K562 (cell line): Measurements from ENCODE around the gene ILK. TPM values are rescaled to one million over a fixed set of nuclear protein-coding genes. Genes with fewer than 3 reads are reported as not detected.

Source experiments
- BMI1 ChIP-seq: fragments of 150-350 bp; IDR thresholded peaks from 2 replicates; pipeline ENCODE4 v1.6.1; 2014; ENCODE audit warnings: low read length
- CHCHD3 ChIP-seq: fragments of 250-450 bp; sonication (Bioruptor Pico); IDR thresholded peaks from 2 replicates; pipeline ENCODE4 v2.1.2; 2022; ENCODE audit warnings: mild to moderate bottlenecking
- IFI16 ChIP-seq: fragments of 250-450 bp; sonication (Bioruptor Pico); IDR thresholded peaks from 2 replicates; pipeline ENCODE4 v2.1.2; 2022; ENCODE audit warnings: mild to moderate bottlenecking, inconsistent platforms
- VEZF1 ChIP-seq: fragments of 200-800 bp; sonication (Bioruptor generic); IDR thresholded peaks from 2 replicates; pipeline ENCODE4 v1.6.1; 2017; ENCODE audit warnings: missing genetic modification characterization, missing compliant biosample characterization
- polyA plus RNA-seq, 8 experiments: library from polyadenylated mRNA; depleted of rRNA in 4 of 8; stranded (reverse) in 5 of 8; unstranded in 3 of 8; fragments of >200 nt; fragmentation: Nextera tagmentation in 2 of 8; fragmentation: Illumina TruSeq in 1 of 8; extraction: Ambion mirVana in 2 of 8; extraction: Trizol in 1 of 8; gene quantifications; 2 replicates each; pipeline versions ENCODE4 v1.2.1 to v1.2.3, GENCODE V29; 2011 to 2014; ENCODE audit warnings: inconsistent platforms in 1 of 8, missing spikeins in 1 of 8
- total RNA-seq, 7 experiments: library from RNA; depleted of rRNA in 6 of 7; stranded (reverse); fragments of >200 nt in 6 of 7; fragmentation: Illumina TruSeq in 2 of 7; extraction: Trizol in 2 of 7; gene quantifications; 2 replicates each; pipeline versions ENCODE4 v1.2.1 to v1.2.3, GENCODE V29; 2011 to 2021; ENCODE audit warnings: low replicate concordance in 1 of 7
- TF ChIP-seq, protein P1 (sequence below), 2 experiments: fragments of 450-650 bp; formaldehyde crosslinking in 1 of 2; IDR thresholded peaks; 2 replicates each; pipeline versions ENCODE4 v1.4.0 to v1.6.1; 2014 to 2020; ENCODE audit warnings: mild to moderate bottlenecking in 2 of 2, borderline replicate concordance in 1 of 2, low read depth in 1 of 2
- TF ChIP-seq, protein P2 (sequence below): fragments of 200-800 bp; sonication (Bioruptor generic); IDR thresholded peaks from 2 replicates; pipeline ENCODE4 v1.6.1; 2016; ENCODE audit warnings: missing genetic modification characterization, missing compliant biosample characterization
- TF ChIP-seq, protein P3 (sequence below): fragments of 450-650 bp; formaldehyde crosslinking; IDR thresholded peaks from 2 replicates; pipeline ENCODE4 v1.4.0; 2020; ENCODE audit warnings: mild to moderate bottlenecking, moderate library complexity
- TF ChIP-seq, protein P4 (sequence below): conservative IDR thresholded peaks from 2 replicates; pipeline ENCODE4 v1.6.1; 2011; ENCODE audit warnings: low read depth, mild to moderate bottlenecking, low read length; ENCODE audit not compliant: control insufficient read depth

The ILK gene
- total and polyA plus RNA-seq, 9 of the 15 experiments (the other 6 are each of a cell fraction or from before 2014, with no cell fraction given) = 43.3 to 95.9 (median 58.9) TPM

DNA sequence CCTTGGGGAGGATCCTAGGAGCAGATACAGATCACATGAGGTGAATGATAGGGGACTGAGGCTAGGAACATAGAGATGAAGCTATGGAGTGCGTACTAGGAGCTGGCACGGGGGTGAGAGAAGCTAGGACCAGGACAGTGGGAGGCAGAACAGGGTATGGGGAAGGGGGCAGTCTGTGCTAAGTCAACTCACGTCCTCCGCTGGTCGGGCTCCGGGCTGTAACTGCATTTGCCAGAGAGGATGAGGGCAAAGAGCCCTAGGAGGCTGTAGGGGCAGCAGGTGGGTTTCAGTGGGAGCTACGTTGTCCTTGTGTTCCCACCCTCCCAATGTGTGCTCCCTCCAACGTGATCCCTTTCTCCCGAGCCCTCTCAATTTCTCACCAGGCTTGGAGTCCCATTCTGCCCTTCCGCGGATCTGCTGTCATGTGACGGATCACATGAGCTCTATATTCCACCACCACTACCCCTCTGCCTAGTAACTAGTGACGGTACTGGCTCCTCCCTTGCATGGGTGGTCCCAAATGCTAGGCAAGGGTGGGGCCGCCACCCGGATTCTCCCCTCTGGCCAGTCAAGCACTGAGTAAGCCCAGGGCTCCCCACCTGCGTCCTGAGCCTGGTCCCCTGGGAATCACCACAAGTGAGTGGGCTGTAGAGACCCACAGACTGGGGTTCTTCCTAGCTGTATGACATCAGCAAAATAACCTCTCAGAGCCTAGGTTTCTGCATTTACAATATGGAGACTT is 15.6 kb downstream of the ILK start, which contains the start of gene TPP1 (continued):
- TF ChIP-seq, protein P1, sequence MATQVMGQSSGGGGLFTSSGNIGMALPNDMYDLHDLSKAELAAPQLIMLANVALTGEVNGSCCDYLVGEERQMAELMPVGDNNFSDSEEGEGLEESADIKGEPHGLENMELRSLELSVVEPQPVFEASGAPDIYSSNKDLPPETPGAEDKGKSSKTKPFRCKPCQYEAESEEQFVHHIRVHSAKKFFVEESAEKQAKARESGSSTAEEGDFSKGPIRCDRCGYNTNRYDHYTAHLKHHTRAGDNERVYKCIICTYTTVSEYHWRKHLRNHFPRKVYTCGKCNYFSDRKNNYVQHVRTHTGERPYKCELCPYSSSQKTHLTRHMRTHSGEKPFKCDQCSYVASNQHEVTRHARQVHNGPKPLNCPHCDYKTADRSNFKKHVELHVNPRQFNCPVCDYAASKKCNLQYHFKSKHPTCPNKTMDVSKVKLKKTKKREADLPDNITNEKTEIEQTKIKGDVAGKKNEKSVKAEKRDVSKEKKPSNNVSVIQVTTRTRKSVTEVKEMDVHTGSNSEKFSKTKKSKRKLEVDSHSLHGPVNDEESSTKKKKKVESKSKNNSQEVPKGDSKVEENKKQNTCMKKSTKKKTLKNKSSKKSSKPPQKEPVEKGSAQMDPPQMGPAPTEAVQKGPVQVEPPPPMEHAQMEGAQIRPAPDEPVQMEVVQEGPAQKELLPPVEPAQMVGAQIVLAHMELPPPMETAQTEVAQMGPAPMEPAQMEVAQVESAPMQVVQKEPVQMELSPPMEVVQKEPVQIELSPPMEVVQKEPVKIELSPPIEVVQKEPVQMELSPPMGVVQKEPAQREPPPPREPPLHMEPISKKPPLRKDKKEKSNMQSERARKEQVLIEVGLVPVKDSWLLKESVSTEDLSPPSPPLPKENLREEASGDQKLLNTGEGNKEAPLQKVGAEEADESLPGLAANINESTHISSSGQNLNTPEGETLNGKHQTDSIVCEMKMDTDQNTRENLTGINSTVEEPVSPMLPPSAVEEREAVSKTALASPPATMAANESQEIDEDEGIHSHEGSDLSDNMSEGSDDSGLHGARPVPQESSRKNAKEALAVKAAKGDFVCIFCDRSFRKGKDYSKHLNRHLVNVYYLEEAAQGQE (IDR thresholded peaks at IDR 0.05; ENCODE audit: borderline replicate concordance) = peak; percentile 96
- TF ChIP-seq, protein P1 (CRISPR knock-in tag; IDR thresholded peaks at IDR 0.05; ENCODE audit: low read depth) = no peak
- TF ChIP-seq, protein P2, sequence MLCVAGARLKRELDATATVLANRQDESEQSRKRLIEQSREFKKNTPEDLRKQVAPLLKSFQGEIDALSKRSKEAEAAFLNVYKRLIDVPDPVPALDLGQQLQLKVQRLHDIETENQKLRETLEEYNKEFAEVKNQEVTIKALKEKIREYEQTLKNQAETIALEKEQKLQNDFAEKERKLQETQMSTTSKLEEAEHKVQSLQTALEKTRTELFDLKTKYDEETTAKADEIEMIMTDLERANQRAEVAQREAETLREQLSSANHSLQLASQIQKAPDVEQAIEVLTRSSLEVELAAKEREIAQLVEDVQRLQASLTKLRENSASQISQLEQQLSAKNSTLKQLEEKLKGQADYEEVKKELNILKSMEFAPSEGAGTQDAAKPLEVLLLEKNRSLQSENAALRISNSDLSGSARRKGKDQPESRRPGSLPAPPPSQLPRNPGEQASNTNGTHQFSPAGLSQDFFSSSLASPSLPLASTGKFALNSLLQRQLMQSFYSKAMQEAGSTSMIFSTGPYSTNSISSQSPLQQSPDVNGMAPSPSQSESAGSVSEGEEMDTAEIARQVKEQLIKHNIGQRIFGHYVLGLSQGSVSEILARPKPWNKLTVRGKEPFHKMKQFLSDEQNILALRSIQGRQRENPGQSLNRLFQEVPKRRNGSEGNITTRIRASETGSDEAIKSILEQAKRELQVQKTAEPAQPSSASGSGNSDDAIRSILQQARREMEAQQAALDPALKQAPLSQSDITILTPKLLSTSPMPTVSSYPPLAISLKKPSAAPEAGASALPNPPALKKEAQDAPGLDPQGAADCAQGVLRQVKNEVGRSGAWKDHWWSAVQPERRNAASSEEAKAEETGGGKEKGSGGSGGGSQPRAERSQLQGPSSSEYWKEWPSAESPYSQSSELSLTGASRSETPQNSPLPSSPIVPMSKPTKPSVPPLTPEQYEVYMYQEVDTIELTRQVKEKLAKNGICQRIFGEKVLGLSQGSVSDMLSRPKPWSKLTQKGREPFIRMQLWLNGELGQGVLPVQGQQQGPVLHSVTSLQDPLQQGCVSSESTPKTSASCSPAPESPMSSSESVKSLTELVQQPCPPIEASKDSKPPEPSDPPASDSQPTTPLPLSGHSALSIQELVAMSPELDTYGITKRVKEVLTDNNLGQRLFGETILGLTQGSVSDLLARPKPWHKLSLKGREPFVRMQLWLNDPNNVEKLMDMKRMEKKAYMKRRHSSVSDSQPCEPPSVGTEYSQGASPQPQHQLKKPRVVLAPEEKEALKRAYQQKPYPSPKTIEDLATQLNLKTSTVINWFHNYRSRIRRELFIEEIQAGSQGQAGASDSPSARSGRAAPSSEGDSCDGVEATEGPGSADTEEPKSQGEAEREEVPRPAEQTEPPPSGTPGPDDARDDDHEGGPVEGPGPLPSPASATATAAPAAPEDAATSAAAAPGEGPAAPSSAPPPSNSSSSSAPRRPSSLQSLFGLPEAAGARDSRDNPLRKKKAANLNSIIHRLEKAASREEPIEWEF (CRISPR knock-in tag) = no peak
- no peak for TF ChIP-seq BMI1
- TF ChIP-seq VEZF1 (CRISPR knock-in tag) = peak; percentile 81
- no peak for TF ChIP-seq IFI16 (CRISPR knock-in tag)
- TF ChIP-seq, protein P3, sequence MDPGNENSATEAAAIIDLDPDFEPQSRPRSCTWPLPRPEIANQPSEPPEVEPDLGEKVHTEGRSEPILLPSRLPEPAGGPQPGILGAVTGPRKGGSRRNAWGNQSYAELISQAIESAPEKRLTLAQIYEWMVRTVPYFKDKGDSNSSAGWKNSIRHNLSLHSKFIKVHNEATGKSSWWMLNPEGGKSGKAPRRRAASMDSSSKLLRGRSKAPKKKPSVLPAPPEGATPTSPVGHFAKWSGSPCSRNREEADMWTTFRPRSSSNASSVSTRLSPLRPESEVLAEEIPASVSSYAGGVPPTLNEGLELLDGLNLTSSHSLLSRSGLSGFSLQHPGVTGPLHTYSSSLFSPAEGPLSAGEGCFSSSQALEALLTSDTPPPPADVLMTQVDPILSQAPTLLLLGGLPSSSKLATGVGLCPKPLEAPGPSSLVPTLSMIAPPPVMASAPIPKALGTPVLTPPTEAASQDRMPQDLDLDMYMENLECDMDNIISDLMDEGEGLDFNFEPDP (CRISPR knock-in tag) = no peak
- TF ChIP-seq, protein P4, sequence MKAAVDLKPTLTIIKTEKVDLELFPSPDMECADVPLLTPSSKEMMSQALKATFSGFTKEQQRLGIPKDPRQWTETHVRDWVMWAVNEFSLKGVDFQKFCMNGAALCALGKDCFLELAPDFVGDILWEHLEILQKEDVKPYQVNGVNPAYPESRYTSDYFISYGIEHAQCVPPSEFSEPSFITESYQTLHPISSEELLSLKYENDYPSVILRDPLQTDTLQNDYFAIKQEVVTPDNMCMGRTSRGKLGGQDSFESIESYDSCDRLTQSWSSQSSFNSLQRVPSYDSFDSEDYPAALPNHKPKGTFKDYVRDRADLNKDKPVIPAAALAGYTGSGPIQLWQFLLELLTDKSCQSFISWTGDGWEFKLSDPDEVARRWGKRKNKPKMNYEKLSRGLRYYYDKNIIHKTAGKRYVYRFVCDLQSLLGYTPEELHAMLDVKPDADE = peak; percentile 76; the same call in 1 of the 2 replicates
- TF ChIP-seq CHCHD3 = no peak
